ENCODE measurements around the gene SERPINA1. TPM values are rescaled to one million over a fixed set of nuclear protein-coding genes. Genes with fewer than 3 reads are reported as not detected.

Gene SERPINA1
- total and polyA plus RNA-seq, 2 of the 13 experiments (the other 11 are each of a cell fraction or from before 2014, with no cell fraction given), result 3,266 to 11,015 TPM

GRCh38 chr14:94340533-94340932 is 47.9 kb downstream of the SERPINA1 start (continued):
- no peak for TF ChIP-seq SNAI1 (CRISPR knock-in tag; IDR thresholded peaks at IDR 0.05; ENCODE audit: borderline replicate concordance)
- no peak; the same call in 1 of the 2 replicates for TF ChIP-seq FOSL1 (CRISPR knock-in tag; IDR thresholded peaks at IDR 0.05; ENCODE audit: borderline replicate concordance)
- TF ChIP-seq MYNN (CRISPR knock-in tag; IDR thresholded peaks at IDR 0.05; ENCODE audit: low read depth), result no peak
- no peak for TF ChIP-seq TRAFD1 (CRISPR knock-in tag; IDR thresholded peaks at IDR 0.05; ENCODE audit: borderline replicate concordance)
- no peak for TF ChIP-seq ZNF460 (CRISPR knock-in tag; IDR thresholded peaks at IDR 0.05; ENCODE audit: borderline replicate concordance)
- TF ChIP-seq ZNF749 (CRISPR knock-in tag; IDR thresholded peaks at IDR 0.05; ENCODE audit: borderline replicate concordance), result no peak
- no peak for TF ChIP-seq ZNF562 (CRISPR knock-in tag; IDR thresholded peaks at IDR 0.05; ENCODE audit: borderline replicate concordance)
- TF ChIP-seq KDM3A (CRISPR knock-in tag; IDR thresholded peaks at IDR 0.05; ENCODE audit: low read depth), result peak; percentile 72; the same call in 1 of the 2 replicates
- TF ChIP-seq MATR3 (CRISPR knock-in tag; IDR thresholded peaks at IDR 0.05), result no peak
- no peak for TF ChIP-seq KLF9 (CRISPR knock-in tag; IDR thresholded peaks at IDR 0.05; ENCODE audit: low read depth)
- no peak for TF ChIP-seq PHF20 (CRISPR knock-in tag; IDR thresholded peaks at IDR 0.05)
- TF ChIP-seq CTCF (CRISPR knock-in tag; IDR thresholded peaks at IDR 0.05), result no peak
- no peak for TF ChIP-seq EED (CRISPR knock-in tag; IDR thresholded peaks at IDR 0.05)
- TF ChIP-seq EEA1 (CRISPR knock-in tag; IDR thresholded peaks at IDR 0.05; ENCODE audit: borderline replicate concordance), result no peak
- peak; percentile 91 for TF ChIP-seq PITX1 (CRISPR knock-in tag; IDR thresholded peaks at IDR 0.05)
- no peak for TF ChIP-seq ZNF143 (CRISPR knock-in tag; IDR thresholded peaks at IDR 0.05)
- TF ChIP-seq RARG (CRISPR knock-in tag; IDR thresholded peaks at IDR 0.05; ENCODE audit: low read depth), result no peak
- no peak for TF ChIP-seq ZNF790 (CRISPR knock-in tag; IDR thresholded peaks at IDR 0.05; ENCODE audit: borderline replicate concordance)
- no peak for TF ChIP-seq RNF2 (conservative IDR thresholded peaks at IDR 0.05; ENCODE audit: low read depth)
- no peak for TF ChIP-seq TAF1 (CRISPR knock-in tag; IDR thresholded peaks at IDR 0.05)
- 0 out of 2 replicates have a peak, but pooled peaks have one; percentile 45 for TF ChIP-seq FOXP1 (IDR thresholded peaks at IDR 0.05)
- peak; percentile 92 for TF ChIP-seq FOXP1 (CRISPR knock-in tag; IDR thresholded peaks at IDR 0.05)
- no peak for TF ChIP-seq PRDM4 (CRISPR knock-in tag; IDR thresholded peaks at IDR 0.05; ENCODE audit: borderline replicate concordance)
- TF ChIP-seq ZNF710 (CRISPR knock-in tag; IDR thresholded peaks at IDR 0.05; ENCODE audit: borderline replicate concordance), result 0 out of 2 replicates have a peak, but pooled peaks have one; percentile 32
- TF ChIP-seq ZNF746 (CRISPR knock-in tag; IDR thresholded peaks at IDR 0.05), result no peak
- no peak for TF ChIP-seq RFX3 (CRISPR knock-in tag; IDR thresholded peaks at IDR 0.05)
